ENCODE data around the gene FBXO10. TPM values are rescaled to one million over a fixed set of nuclear protein-coding genes. Genes with fewer than 3 reads are reported as not detected.

The FBXO10 gene
- total RNA-seq, 1 donor from 2014 or later: 8.2 TPM

- H3K4me1 ChIP-seq: peaks cover 5 to 9% of the 10 kb centered on the region in 2 donors
- H3K27ac ChIP-seq: peak within 1 kb of the TSS; percentile 67 to 77
- no peaks in the 10 kb centered on the region for H3K9me3 ChIP-seq
- H3K4me3 ChIP-seq: peak within 1 kb of the TSS; percentile 83 to 90
- peaks cover 12 to 15% of the 10 kb centered on the region in 2 donors for H3K36me3 ChIP-seq
- intact Hi-C loops (cut with DNase I): loop anchor here (2.0 to 10.0 kb wide), 4 partner anchors 16 to 310 kb away; partner anchors contain the start of genes EXOSC3, FBXO10, POLR1E and SLC25A51
- peak; percentile 76 to 96 for DNase-seq (ENCODE audit: low spot score in 2 of 2)
- H3K27me3 ChIP-seq: no peaks in the 10 kb centered on the region
- TF ChIP-seq CTCF (IDR thresholded peaks at IDR 0.05): no peak
These were observed 16.1 kb upstream of the FBXO10 start, which contains the start of gene TOMM5 for GRCh38 chr9:37592108-37592951. Gene TOMM5 (minus strand): TSS chr9:37592597. CDS start chr9:37592532, 65 bp downstream.

DNA sequence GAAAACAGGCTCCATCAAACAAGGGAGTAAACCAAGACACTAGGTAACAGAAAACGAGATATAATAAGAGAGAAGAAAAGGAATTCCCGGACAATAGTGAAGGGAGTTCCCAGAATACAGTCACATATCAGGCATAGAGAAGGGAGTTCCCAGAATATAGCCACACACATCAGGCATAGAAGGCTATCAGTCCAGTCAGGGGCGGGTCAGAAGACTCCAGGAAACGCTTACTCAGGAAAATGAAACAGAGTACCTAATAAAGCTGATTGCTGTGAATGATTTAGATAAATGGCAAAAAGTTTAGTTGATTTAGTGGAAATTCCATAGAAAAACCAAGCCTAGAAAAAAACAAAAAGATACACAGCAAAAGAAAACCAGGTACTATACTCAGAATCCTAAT is 11.3 kb upstream of the FBXO10 start:
- TF ChIP-seq CTCF (IDR thresholded peaks at IDR 0.05): no peak
- DNase-seq (ENCODE audit: low spot score in 2 of 2): no peak
- intact Hi-C loops (cut with DNase I): no loop called here
- H3K27me3 ChIP-seq: no peaks in the 10 kb centered on the region
- H3K27ac ChIP-seq: no peak overlapping the region
- peaks cover 5 to 9% of the 10 kb centered on the region in 2 donors for H3K4me1 ChIP-seq
- peaks cover 39 to 45% of the 10 kb centered on the region in 2 donors for H3K36me3 ChIP-seq
- H3K4me3 ChIP-seq: no peak overlapping the region
- no peaks in the 10 kb centered on the region for H3K9me3 ChIP-seq

GRCh38 chr9:37583522-37584121 is 7.4 kb upstream of the FBXO10 start:
- DNase-seq (ENCODE audit: low spot score in 2 of 2): no peak
- peaks cover 35 to 45% of the 10 kb centered on the region in 2 donors for H3K36me3 ChIP-seq

DNA sequence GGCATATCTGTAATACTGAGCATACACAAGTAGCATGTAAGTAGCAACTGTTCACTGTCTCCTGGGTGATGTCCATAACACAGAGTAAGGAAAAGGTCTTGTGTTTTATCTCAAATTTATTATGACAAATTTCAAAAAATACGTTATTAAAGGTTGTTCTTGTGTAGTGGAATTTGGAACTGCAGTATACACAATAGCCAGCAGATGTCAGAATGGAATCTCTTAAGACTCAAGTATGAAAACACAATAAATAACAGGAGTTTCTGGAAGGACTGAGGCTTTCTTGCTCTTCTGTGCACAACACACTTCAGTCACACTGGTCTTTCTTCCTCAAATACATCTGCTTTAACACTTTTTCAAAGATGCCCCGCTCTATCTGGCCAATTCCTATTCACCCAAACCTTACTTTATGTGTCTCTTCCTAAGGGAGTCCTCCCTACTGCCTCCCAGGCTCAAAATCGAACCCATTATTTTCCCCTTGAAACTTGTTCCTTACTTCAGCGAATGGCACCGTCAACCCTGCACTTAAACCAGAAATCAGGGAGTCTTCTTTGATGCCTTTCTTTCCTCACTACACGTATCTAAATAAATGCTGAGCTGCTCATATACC is 6.5 kb upstream of the FBXO10 start:
- TF ChIP-seq CTCF (IDR thresholded peaks at IDR 0.05): peak; percentile 46 to 66 (median 48)
- intact Hi-C loops (cut with DNase I): no loop called here
- no peak overlapping the region for H3K27ac ChIP-seq
- H3K27me3 ChIP-seq: no peaks in the 10 kb centered on the region
- no peaks in the 10 kb centered on the region for H3K4me1 ChIP-seq
- H3K9me3 ChIP-seq: no peaks in the 10 kb centered on the region
- H3K36me3 ChIP-seq: peaks cover 27 to 37% of the 10 kb centered on the region in 2 donors
- DNase-seq (ENCODE audit: low spot score in 2 of 2): no peak
- no peak overlapping the region for H3K4me3 ChIP-seq

More at GRCh38 chr9:37583522-37584121, 7.4 kb upstream of the FBXO10 start:
- Histone ChIP-seq H3K27ac (no peak overlapping the region), H3K9me3 (no peaks in the 10 kb centered on the region), H3K4me3 (no peak overlapping the region), H3K4me1 (no peaks in the 10 kb centered on the region), H3K27me3 (no peaks in the 10 kb centered on the region)
- intact Hi-C loops (cut with DNase I): no loop called here
- no peak for TF ChIP-seq CTCF (IDR thresholded peaks at IDR 0.05)

GRCh38 chr9:37575511-37575914 is 667 bp downstream of the FBXO10 start:
- peaks cover 0 to 7% of the 10 kb centered on the region in 2 donors for H3K4me1 ChIP-seq

More at GRCh38 chr9:37575511-37575914, 667 bp downstream of the FBXO10 start:
- Histone ChIP-seq H3K4me3 (peak overlapping the region; percentile 69 to 79), H3K27ac (peak overlapping the region; percentile 76 to 78), H3K9me3 (no peaks in the 10 kb centered on the region), H3K27me3 (no peaks in the 10 kb centered on the region), H3K36me3 (no peaks in the 10 kb centered on the region)
- intact Hi-C loops (cut with DNase I): loop anchor here (10.0 kb wide), 1 partner anchor 151 kb away; the partner anchor contains the start of gene GRHPR
- DNase-seq (ENCODE audit: low spot score in 2 of 2): no peak
- no peak for TF ChIP-seq CTCF (IDR thresholded peaks at IDR 0.05)
